SH-SY5Y (cell line): ENCODE measurements around the gene FBLN5.

ENCODE experiments used
- GATA2 ChIP-seq: IDR thresholded peaks from 2 replicates; pipeline ENCODE4 v1.6.1; 2011; ENCODE audit warnings: mild to moderate bottlenecking, low read depth, low read length
- GATA3 ChIP-seq: IDR thresholded peaks from 2 replicates; pipeline ENCODE4 v1.6.1; 2011; ENCODE audit warnings: low read depth, mild to moderate bottlenecking, low read length, moderate library complexity

- TF ChIP-seq GATA3 = no peak
- TF ChIP-seq GATA2 = no peak
Observed at GRCh38 chr14:91964011-91964410, 16.5 kb upstream of the FBLN5 start.
